IMR-90 (cell line): Measurements from ENCODE around the gene NDUFB7. TPM values are rescaled to one million over a fixed set of nuclear protein-coding genes. Genes with fewer than 3 reads are reported as not detected.

ENCODE experiments used
- ATAC-seq: fragments of 200-7000 bp; cut with Tn5 transposase; 2 replicates; pipeline ENCODE4 v1.9.1; 2020; ENCODE audit warnings: low read depth, mild to moderate bottlenecking, moderate library complexity
- BruUV-seq: library from RNA; stranded (reverse); fragments of 400-500 nt; replicated peaks from 2 replicates; lab custom pipeline; 2021; lab: Mats Ljungman, UMichigan
- CTCF ChIA-PET: fragments of 300-600 bp; formaldehyde crosslinking; extraction: SDS; loops from one replicate; lab custom pipeline; 2021; ENCODE audit warnings: antibody characterized with exemption; lab: Yijun Ruan, JAX
- POLR2A ChIA-PET: fragments of 300-600 bp; sonication (Branson Sonifier 250); formaldehyde crosslinking; loops from one replicate; lab custom pipeline; 2022; ENCODE audit warnings: antibody characterized with exemption; ENCODE audit not compliant: unreplicated experiment; lab: Charles Lee
- DNase-seq: peaks from one replicate; pipeline ENCODE4 v3.0.0; 2013
- H2AFZ ChIP-seq: replicated peaks from 2 replicates; pipeline ENCODE3; 2013; ENCODE audit warnings: low read length, mild to moderate bottlenecking; ENCODE audit not compliant: poor library complexity
- H2AK5ac ChIP-seq: 2 replicates; pipeline ENCODE4 v1.6.1; 2013; ENCODE audit warnings: low read depth, low read length, inconsistent platforms
- H2AK9ac ChIP-seq: replicated peaks from 2 replicates; pipeline ENCODE3; 2013; ENCODE audit warnings: mild to moderate bottlenecking, low read depth, low read length, moderate library complexity; ENCODE audit not compliant: poor library complexity
- H2BK120ac ChIP-seq: 2 replicates; pipeline ENCODE4 v1.6.1; 2013; ENCODE audit warnings: low read depth, low read length, inconsistent platforms
- H2BK15ac ChIP-seq: 3 replicates; pipeline ENCODE4 v1.6.1; 2013; ENCODE audit warnings: low read depth, low read length, inconsistent platforms
- H2BK20ac ChIP-seq: 2 replicates; pipeline ENCODE4 v1.6.1; 2013; ENCODE audit warnings: low read depth, mild to moderate bottlenecking, inconsistent platforms, low read length, moderate library complexity
- H2BK5ac ChIP-seq: 2 replicates; pipeline ENCODE4 v1.6.1; 2013; ENCODE audit warnings: mild to moderate bottlenecking, low read depth, low read length, inconsistent platforms; ENCODE audit not compliant: poor library complexity, severe bottlenecking
- H3K14ac ChIP-seq: replicated peaks from 2 replicates; pipeline ENCODE4 v1.6.1; 2013; ENCODE audit warnings: low read depth, low read length, inconsistent platforms
- H3K18ac ChIP-seq: 2 replicates; pipeline ENCODE4 v1.6.1; 2013; ENCODE audit warnings: low read depth, low read length, control low read depth
- H3K23ac ChIP-seq: 2 replicates; pipeline ENCODE4 v1.6.1; 2013; ENCODE audit warnings: low read depth, low read length, inconsistent platforms
- H3K27ac ChIP-seq: 2 replicates; pipeline ENCODE4 v1.5.1; 2013; ENCODE audit warnings: mild to moderate bottlenecking, control low read depth, low read length; ENCODE audit not compliant: insufficient read depth
- H3K27me3 ChIP-seq: 2 replicates; pipeline ENCODE4 v1.6.1; 2013; ENCODE audit warnings: low read length; ENCODE audit not compliant: control insufficient read depth, insufficient read depth
- H3K36me3 ChIP-seq: 2 replicates; pipeline ENCODE4 v1.6.1; 2013; ENCODE audit warnings: low read length, mixed read lengths; ENCODE audit not compliant: control insufficient read depth, insufficient read depth
- H3K4ac ChIP-seq: 2 replicates; pipeline ENCODE4 v1.6.1; 2013; ENCODE audit warnings: low read depth, low read length, inconsistent platforms
- H3K4me1 ChIP-seq: 2 replicates; pipeline ENCODE4 v1.6.1; 2013; ENCODE audit warnings: low read length, mixed read lengths; ENCODE audit not compliant: control insufficient read depth, insufficient read depth
- H3K4me2 ChIP-seq: 2 replicates; pipeline ENCODE4 v1.6.1; 2013; ENCODE audit warnings: low read depth, mild to moderate bottlenecking, control low read depth, low read length, moderate library complexity
- H3K4me3 ChIP-seq: 2 replicates; pipeline ENCODE4 v1.5.1; 2013; ENCODE audit warnings: low read depth, mild to moderate bottlenecking, control low read depth, low read length, moderate library complexity; ENCODE audit not compliant: insufficient read depth
- H3K56ac ChIP-seq: 2 replicates; pipeline ENCODE4 v1.6.1; 2013; ENCODE audit warnings: low read length, inconsistent platforms; ENCODE audit not compliant: insufficient read depth; ENCODE audit errors: extremely low read depth
- H3K79me1 ChIP-seq, 2 experiments: 2 replicates each; pipeline ENCODE4 v1.6.1; 2013; ENCODE audit warnings: low read length in 2 of 2, inconsistent platforms in 1 of 2, low read depth in 1 of 2
- H3K9ac ChIP-seq: 2 replicates; pipeline ENCODE4 v1.6.1; 2013; ENCODE audit warnings: low read depth, low read length, control low read depth
- H3K9me1 ChIP-seq: 2 replicates; pipeline ENCODE4 v1.6.1; 2013; ENCODE audit warnings: low read length, inconsistent platforms; ENCODE audit not compliant: insufficient read depth
- H3K9me3 ChIP-seq: 2 replicates; pipeline ENCODE4 v1.6.1; 2013; ENCODE audit warnings: low read length; ENCODE audit not compliant: control insufficient read depth, insufficient read depth
- H4K20me1 ChIP-seq: 2 replicates; pipeline ENCODE4 v1.6.1; 2013; ENCODE audit warnings: low read length, inconsistent platforms; ENCODE audit not compliant: insufficient read depth
- H4K5ac ChIP-seq: 2 replicates; pipeline ENCODE4 v1.6.1; 2013; ENCODE audit warnings: mild to moderate bottlenecking, low read depth, low read length, control low read depth
- H4K8ac ChIP-seq, 2 experiments: 2 replicates each; pipeline ENCODE4 v1.6.1; 2013; ENCODE audit warnings: low read depth in 2 of 2, low read length in 2 of 2, control low read depth in 1 of 2, inconsistent platforms in 1 of 2
- H4K91ac ChIP-seq: 2 replicates; pipeline ENCODE4 v1.6.1; 2013; ENCODE audit warnings: low read depth, low read length, inconsistent platforms; ENCODE audit not compliant: insufficient read depth
- BHLHE40 ChIP-seq: fragments of 150-350 bp; IDR thresholded peaks from 2 replicates; pipeline ENCODE4 v1.6.1; 2016; ENCODE audit warnings: mild to moderate bottlenecking, low read depth, low read length
- CTCF ChIP-seq: conservative IDR thresholded peaks from 2 replicates; pipeline ENCODE4 v1.5.1; 2012; ENCODE audit warnings: mild to moderate bottlenecking, low read depth, low read length, improper control_type of control experiment
- FOS ChIP-seq: fragments of 150-350 bp; IDR thresholded peaks from 2 replicates; pipeline ENCODE4 v1.6.1; 2016; ENCODE audit warnings: low read depth, low read length
- WGBS, 2 experiments: methylation state at CpG; one replicate each; pipeline versions ENCODE4 v1.1.5 to v1.1.7; 2013; ENCODE audit warnings: missing lambda C conversion rate in 2 of 2; ENCODE audit not compliant: insufficient read length in 1 of 2; ENCODE audit errors: extremely low coverage in 2 of 2; 5-methylcytosine and 5-hydroxymethylcytosine counted together
- dilution Hi-C: fragments of 300-500 bp; cut with HindIII; formaldehyde crosslinking; loops from one replicate; pipeline ENCODE4 v1.14.3; 2018; ENCODE audit warnings: low sequenced_read_pairs; ENCODE audit not compliant: unreplicated experiment
- in situ Hi-C: fragments of 300-500 bp; cut with MboI; formaldehyde crosslinking; loops from 3 replicates; pipeline ENCODE4 v1.14.3; 2019; ENCODE audit warnings: low sequenced_read_pairs, inconsistent platforms, mixed read lengths
- intact Hi-C: fragments of 100-400 bp; cut with micrococcal nuclease; formaldehyde crosslinking; loops from 2 replicates; pipeline ENCODE4 v1.10.0; 2022
- polyA plus RNA-seq, 3 experiments: library from polyadenylated mRNA; depleted of rRNA; stranded (reverse); fragments of >200 nt; gene quantifications; 2 replicates each; pipeline ENCODE4 v1.2.3, GENCODE V29; 2012; ENCODE audit warnings: low replicate concordance in 1 of 3
- total RNA-seq: library from RNA; depleted of rRNA; stranded (reverse); fragments of >200 nt; gene quantifications from 2 replicates; pipeline ENCODE4 v1.2.3, GENCODE V29; 2012

Gene NDUFB7
- total and polyA plus RNA-seq, 2 of the 4 experiments (the other 2 are of a cell fraction), result 436 to 523 TPM

GRCh38 chr19:14550201-14550754 is 21.6 kb downstream of the NDUFB7 start:
- no peak for ATAC-seq
- no peak for TF ChIP-seq BHLHE40
- TF ChIP-seq CTCF, result no peak
- TF ChIP-seq FOS, result no peak
- H3K56ac ChIP-seq, result no peak overlapping the region
- H3K9me3 ChIP-seq, result no peaks in the 10 kb centered on the region
- no peak overlapping the region for H3K4me2 ChIP-seq
- H2AK5ac ChIP-seq, result no peak overlapping the region
- H3K9me1 ChIP-seq, result no peaks in the 10 kb centered on the region
- no peak overlapping the region for H2BK5ac ChIP-seq
- no peak overlapping the region for H3K14ac ChIP-seq
- no peak overlapping the region for H3K23ac ChIP-seq
- H2AFZ ChIP-seq, result no peak overlapping the region
- no peak overlapping the region for H2BK20ac ChIP-seq
- H4K5ac ChIP-seq, result no peak overlapping the region
- DNase-seq, result no peak
- no peaks in the 10 kb centered on the region; the same call in 1 of the 2 replicates for H4K20me1 ChIP-seq
- no peak overlapping the region for H3K4ac ChIP-seq
- 66% methylated on average over 9 of the region's 15 CpGs; no CpG with 5 or more reads in 1 of the 2 experiments for WGBS, 2 experiments
- no peak overlapping the region for H2BK120ac ChIP-seq
- H3K4me1 ChIP-seq, result peaks cover 6% of the 10 kb centered on the region; the same call in 1 of the 2 replicates
- no peak overlapping the region for H3K9ac ChIP-seq
- no peak overlapping the region for H3K27ac ChIP-seq
- in situ Hi-C loops, result loop anchor here (25.0 kb wide), 1 partner anchor 887 kb away; the partner anchor contains the start of gene WIZ
- H4K91ac ChIP-seq, result no peak overlapping the region
- no peak overlapping the region for H2AK9ac ChIP-seq
- dilution Hi-C loops, result no loop called here
- H3K4me3 ChIP-seq, result no peak overlapping the region
- no TSS peak for BruUV-seq
- H3K79me1 ChIP-seq, result peaks cover 9 to 34% of the 10 kb centered on the region in 2 experiments
- intact Hi-C loops, result no loop called here
- no peaks in the 10 kb centered on the region for H3K27me3 ChIP-seq
- H3K36me3 ChIP-seq, result no peaks in the 10 kb centered on the region
- no peak overlapping the region for H2BK15ac ChIP-seq
- H3K18ac ChIP-seq, result no peak overlapping the region
- no peak overlapping the region for H4K8ac ChIP-seq
- ChIA-PET POLR2A (no interaction called here), CTCF (interaction anchor here (0.6 to 0.8 kb wide), 2 partner anchors 13 to 20 kb away, joined by 3 to 7 read pairs; no protein-coding TSS in a partner anchor)
